Measurements from ENCODE around the gene SGPP2. TPM values are rescaled to one million over a fixed set of nuclear protein-coding genes. Genes with fewer than 3 reads are reported as not detected.

SGPP2 gene
- polyA plus RNA-seq, 1 experiment: not detected

GRCh38 chr2:222492683-222493082 lies 68.3 kb downstream of the SGPP2 start:
- Histone ChIP-seq H3K27ac (ENCODE audit: low read depth, low read length) (no peak overlapping the region), H3K9me3 (ENCODE audit: control insufficient read depth, insufficient read depth, low read length) (no peaks in the 10 kb centered on the region), H3K4me3 (ENCODE audit: low read depth, low read length) (no peak overlapping the region), H3K27me3 (ENCODE audit: control insufficient read depth, insufficient read depth, low read length) (no peaks in the 10 kb centered on the region)
- DNase-seq (ENCODE audit: low read depth, low spot score): no peak
- CTCF ChIA-PET: no interaction called here
- POLR2A ChIA-PET: no interaction called here
- no peak for TF ChIP-seq CTCF (IDR thresholded peaks at IDR 0.05; ENCODE audit: low read depth, low read length)

- CTCF ChIA-PET: interaction anchor here (0.6 to 0.7 kb wide), 2 partner anchors 15 to 90 kb away, joined by 3 read pairs; no protein-coding TSS in a partner anchor
- DNase-seq (ENCODE audit: low read depth, low spot score): no peak
- TF ChIP-seq CTCF (IDR thresholded peaks at IDR 0.05; ENCODE audit: low read depth, low read length): no peak
- H3K4me3 ChIP-seq (ENCODE audit: low read depth, low read length): no peak overlapping the region
- no peak overlapping the region for H3K27ac ChIP-seq (ENCODE audit: low read depth, low read length)
- H3K9me3 ChIP-seq (ENCODE audit: control insufficient read depth, insufficient read depth, low read length): no peaks in the 10 kb centered on the region
- H3K27me3 ChIP-seq (ENCODE audit: control insufficient read depth, insufficient read depth, low read length): no peaks in the 10 kb centered on the region
- POLR2A ChIA-PET: no interaction called here
Observed at GRCh38 chr2:222494104-222494739, 69.9 kb downstream of the SGPP2 start.

- Histone ChIP-seq H3K9me3 (ENCODE audit: control insufficient read depth, insufficient read depth, low read length) (no peaks in the 10 kb centered on the region), H3K27ac (ENCODE audit: low read depth, low read length) (no peak overlapping the region), H3K27me3 (ENCODE audit: control insufficient read depth, insufficient read depth, low read length) (no peaks in the 10 kb centered on the region), H3K4me3 (ENCODE audit: low read depth, low read length) (no peak overlapping the region)
- no peak for TF ChIP-seq CTCF (IDR thresholded peaks at IDR 0.05; ENCODE audit: low read depth, low read length)
- POLR2A ChIA-PET: no interaction called here
- CTCF ChIA-PET: no interaction called here
- DNase-seq (ENCODE audit: low read depth, low spot score): no peak
Observed at GRCh38 chr2:222495388-222495787, 71.0 kb downstream of the SGPP2 start.

GRCh38 chr2:222499226-222499625 lies 74.9 kb downstream of the SGPP2 start:
- Histone ChIP-seq H3K27ac (ENCODE audit: low read depth, low read length) (no peak overlapping the region), H3K4me3 (ENCODE audit: low read depth, low read length) (no peak overlapping the region), H3K9me3 (ENCODE audit: control insufficient read depth, insufficient read depth, low read length) (no peaks in the 10 kb centered on the region), H3K27me3 (ENCODE audit: control insufficient read depth, insufficient read depth, low read length) (no peaks in the 10 kb centered on the region)
- no peak for DNase-seq (ENCODE audit: low read depth, low spot score)
- CTCF ChIA-PET: no interaction called here
- TF ChIP-seq CTCF (IDR thresholded peaks at IDR 0.05; ENCODE audit: low read depth, low read length): no peak
- POLR2A ChIA-PET: no interaction called here

- Histone ChIP-seq H3K4me3 (ENCODE audit: low read depth, low read length) (no peak overlapping the region), H3K27me3 (ENCODE audit: control insufficient read depth, insufficient read depth, low read length) (no peaks in the 10 kb centered on the region), H3K9me3 (ENCODE audit: control insufficient read depth, insufficient read depth, low read length) (no peaks in the 10 kb centered on the region), H3K27ac (ENCODE audit: low read depth, low read length) (no peak overlapping the region)
- DNase-seq (ENCODE audit: low read depth, low spot score): no peak
- CTCF ChIA-PET: no interaction called here
- POLR2A ChIA-PET: no interaction called here
- TF ChIP-seq CTCF (IDR thresholded peaks at IDR 0.05; ENCODE audit: low read depth, low read length): no peak
Observed at GRCh38 chr2:222504191-222504590, 79.8 kb downstream of the SGPP2 start.

Measured in AG04450 (cell line).